Stimulated activated CD4-positive, alpha-beta T cell treated with anti-CD3 and anti-CD28 coated beads, Interleukin-15, amount 100 ng/mL, for 1 hour (primary cell): ENCODE data around the gene EHF.

Experiments
- DNase-seq, 2 donors: peaks; one replicate each; pipeline ENCODE4 v3.0.0-alpha.2; 2020; ENCODE audit warnings: low read depth in 1 of 2, low spot score in 1 of 2

The EHF gene

DNA sequence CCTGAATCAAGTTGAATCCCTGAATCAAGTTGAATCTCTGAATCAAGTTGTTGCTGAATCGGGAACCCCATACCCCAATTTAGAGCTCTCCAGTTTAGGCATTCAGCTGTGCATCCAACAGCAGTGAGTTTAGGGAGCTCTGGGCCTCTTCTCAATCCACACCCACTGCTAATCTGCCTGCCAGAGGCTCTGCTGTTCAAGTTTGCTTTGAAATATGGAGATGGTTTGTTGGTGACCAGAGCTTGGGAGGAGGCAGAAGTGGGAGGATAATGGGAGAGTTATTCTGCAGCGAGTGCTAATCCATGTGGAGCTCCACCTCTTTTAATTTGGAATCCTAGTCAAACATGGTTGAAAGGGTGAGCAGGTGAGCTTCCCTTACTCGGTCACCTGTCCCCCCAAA, 22.4 kb downstream of the EHF start:
- no peak for DNase-seq

DNA sequence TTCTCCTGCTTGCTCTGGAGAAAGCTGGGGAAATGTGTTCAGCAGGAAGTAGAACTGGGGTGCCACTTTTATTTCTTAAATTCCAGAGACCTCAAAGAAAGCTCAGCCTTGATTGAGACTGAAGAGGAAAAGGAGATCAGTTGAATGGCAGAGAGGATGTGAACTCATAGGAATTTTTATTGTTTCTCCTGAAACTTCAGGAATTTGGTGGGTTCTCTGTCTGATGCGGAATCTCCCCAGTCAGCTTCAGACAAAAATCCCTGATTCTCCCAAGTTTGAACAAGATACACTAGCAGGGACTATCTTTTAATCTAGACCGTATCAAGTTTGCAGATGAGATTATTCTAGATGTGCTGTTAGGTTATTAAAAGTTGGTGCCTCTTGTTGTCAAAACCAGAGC, 23.0 kb downstream of the EHF start:
- DNase-seq, result no peak

DNA sequence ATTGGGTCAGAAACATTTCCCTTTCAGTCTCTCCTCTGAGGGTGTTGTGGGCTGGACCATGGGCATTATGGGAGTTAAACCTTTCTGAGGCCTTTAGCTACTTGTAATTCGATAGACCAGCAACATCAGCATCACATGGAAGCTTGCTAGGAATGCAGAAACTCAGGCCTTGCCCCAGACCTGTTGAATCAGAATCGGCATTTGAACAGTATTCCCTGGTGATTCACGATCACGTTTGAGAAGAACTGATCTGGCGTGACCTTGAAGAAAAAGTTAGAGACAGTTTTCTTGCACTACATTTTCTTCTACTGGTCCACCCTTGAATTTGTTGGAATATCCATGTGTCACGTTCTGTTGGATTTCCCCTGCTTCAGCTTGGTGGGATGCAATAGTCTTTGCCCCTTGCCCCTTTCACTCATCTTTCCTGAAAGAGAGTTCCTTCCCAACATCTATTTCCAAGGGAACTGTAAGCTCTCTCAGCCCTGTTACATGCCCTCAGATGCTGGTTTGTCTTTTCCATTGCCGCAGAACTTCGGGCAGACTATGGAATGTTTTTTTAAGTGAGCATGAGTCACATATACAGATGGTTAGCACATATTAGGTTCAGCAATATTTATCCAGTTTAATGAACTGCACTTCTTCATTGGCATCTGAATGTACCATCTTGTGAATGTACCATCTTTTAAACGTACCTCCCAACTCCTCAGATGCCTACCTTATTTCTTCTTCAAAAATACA, 23.9 kb downstream of the EHF start:
- DNase-seq, result no peak

DNA sequence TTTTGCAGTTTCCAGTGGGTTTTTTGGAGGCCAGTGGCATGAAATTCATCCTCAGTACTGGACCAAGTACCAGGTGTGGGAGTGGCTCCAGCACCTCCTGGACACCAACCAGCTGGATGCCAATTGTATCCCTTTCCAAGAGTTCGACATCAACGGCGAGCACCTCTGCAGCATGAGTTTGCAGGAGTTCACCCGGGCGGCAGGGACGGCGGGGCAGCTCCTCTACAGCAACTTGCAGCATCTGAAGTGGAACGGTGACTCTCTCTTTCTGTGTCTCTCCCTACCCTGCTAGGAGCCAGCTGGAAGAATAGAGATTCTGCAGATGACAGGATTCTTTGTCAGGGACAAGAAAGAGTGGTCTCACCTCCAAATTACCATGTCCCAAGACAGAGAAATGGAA, 25.5 kb downstream of the EHF start:
- no peak for DNase-seq

DNA sequence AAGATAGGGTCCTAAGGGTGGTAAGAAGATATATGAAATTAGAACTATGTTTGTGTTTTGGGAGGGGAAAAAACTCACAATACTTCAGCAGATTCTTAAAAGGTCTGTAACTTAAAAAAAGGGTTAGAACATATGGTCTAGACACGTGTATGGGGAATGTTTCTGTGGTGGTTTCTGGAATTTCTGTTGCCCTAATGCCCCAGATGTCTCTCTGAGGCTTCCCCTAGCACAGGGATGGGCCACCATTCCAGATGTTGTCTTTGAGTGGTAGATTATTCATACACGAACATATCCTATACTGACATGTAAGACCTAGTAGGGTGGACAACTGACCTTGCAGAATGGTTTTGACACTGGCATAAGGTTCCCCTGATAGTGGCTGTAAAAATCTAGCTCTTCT, 26.2 kb downstream of the EHF start:
- DNase-seq, result no peak

DNA sequence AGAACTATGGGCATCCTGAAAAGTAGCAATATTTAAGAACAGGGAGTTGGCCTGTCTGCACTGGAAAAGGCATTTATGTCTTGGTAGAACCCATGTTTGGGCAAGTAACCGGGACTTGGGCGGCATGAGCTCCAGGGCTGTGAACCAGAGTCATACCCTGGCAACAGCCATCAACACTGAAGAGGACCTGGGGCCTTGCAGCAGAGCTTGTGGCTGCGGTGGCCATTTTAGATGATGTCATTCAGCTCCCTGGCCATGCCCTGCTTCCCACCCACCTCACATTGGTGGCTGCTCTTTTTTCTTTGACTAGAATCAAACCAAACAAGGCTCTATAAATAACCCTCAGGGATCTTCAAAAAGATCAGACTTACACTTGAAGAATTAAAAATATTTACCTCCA, 26.6 kb downstream of the EHF start:
- no peak for DNase-seq

DNA sequence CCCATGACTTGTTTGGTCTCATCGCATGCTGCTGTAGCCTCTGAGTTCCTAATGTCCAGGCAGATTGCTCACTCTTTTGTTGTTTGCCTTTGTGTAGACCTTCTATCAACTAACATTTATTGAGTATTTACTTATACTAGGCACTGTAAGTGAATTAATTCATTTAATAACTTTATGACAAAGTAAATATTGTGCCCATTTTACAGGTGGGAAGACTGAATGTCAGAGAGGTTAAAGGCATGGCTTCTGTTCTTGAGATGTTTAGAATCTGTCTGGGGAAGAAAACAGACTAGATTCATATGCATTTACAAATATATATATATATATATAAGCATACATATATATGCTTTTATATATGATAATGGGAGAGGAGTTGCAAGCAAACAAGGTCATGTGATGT, 27.1 kb downstream of the EHF start:
- no peak for DNase-seq

DNA sequence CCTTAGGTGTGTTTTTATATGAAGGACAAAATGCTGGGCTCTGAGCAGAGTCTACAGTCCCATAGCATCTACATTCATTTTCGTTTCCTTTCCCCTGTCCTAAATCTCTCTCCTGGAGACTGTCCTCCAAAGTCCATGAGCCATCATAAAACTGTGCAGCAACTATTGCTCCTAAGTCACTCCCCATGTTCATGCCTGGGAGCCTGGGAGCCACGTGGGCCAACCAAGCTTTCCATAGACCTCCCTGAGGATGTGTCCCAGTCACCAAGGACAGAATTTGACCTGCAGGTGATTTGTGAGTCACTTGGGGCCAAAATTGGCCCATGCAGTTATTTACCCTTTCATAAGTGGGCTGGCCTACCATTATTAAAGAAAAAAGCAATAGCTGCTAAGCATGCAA, 28.7 kb downstream of the EHF start:
- DNase-seq, result no peak

DNA sequence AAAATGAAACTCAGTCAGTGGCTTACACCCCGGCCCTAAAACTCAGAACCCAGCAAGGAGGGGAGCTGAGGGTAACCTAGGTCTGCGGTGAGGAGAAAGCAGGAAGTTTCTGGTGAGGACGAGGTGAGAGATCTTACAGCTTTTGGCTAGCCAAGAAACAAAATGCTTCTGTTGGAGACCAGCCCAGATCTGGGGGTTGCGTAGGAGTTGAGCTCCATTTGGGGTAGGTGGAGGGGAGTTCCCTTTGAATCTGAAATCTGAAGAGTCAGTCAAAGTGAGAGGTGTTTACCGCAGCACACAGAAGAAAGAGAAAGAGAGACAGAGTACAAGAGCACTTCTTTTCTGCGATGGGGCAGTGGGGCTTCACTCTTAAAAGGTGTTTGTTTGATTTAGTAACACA, 29.6 kb downstream of the EHF start:
- peak; percentile 14 to 49 for DNase-seq

DNA sequence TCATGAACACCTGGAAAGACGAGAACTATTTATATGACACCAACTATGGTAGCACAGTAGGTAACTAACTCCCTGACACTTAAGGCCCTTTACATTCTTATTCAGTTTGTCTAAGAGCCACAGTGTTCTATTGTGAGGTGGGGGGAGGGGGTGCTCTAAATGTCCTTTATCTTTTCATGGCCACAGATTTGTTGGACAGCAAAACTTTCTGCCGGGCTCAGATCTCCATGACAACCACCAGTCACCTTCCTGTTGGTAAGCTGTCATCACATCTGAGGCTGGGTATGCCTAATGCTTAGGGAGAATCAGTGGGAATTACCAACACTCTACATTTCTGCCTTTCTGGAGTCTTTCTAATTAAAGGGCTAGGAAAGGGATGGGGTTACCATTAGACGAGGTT, 30.7 kb downstream of the EHF start:
- no peak for DNase-seq

DNA sequence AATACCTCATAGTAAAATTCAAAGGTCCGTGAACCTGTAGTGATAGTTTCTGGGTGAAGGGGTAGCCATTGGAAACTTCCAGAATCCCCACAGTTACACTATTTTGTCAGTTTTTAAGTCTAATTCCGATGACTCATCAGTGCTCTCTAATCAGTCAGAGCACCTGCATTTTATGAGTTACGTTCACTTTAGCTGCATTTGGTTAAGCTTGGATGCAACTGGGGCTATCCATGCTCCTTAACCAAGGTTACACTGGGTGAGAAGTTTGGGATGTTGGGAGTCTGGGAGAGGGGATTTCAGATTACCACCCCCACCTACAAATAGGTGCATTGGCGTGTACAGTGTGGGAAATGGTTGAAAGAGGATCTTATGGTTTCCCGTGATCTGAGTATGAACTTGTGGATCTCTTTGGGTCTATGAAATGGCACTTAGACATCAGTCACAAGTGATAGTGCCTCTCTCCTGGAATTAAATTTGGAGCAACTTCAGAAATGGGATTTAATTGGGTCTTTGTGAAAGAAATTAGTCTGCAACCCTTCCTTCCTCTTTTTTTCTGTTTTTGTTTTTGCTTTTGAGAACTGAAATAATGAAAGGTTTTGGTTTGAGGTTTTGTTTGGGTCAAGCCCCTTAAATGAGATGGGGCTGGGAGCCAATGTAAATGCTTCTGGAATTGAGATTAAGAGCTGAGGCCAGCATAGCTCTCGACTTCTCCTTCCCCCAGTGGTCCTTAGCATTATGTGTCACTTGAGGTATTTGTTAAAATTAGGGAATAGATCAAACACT, 31.5 kb downstream of the EHF start:
- no peak for DNase-seq

DNA sequence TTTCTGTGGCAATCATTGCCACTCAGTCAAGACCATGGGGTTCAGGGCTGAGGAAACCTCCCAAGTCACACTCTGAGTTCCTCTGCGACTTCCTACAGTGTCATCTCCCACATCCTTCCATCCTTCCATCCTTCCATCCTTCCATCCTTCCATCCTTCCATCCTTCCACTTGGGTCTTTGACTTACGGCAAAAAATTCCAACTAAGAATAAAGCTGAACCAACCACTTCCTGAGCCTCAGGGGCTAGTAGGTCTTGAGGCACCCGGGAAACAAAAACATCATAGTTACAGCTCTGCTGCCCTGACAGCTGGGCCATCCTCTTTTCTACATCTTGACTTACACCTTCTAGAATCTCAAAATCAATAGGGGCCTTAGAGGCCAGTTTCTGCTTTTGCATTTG, 32.1 kb downstream of the EHF start:
- DNase-seq, result no peak

DNA sequence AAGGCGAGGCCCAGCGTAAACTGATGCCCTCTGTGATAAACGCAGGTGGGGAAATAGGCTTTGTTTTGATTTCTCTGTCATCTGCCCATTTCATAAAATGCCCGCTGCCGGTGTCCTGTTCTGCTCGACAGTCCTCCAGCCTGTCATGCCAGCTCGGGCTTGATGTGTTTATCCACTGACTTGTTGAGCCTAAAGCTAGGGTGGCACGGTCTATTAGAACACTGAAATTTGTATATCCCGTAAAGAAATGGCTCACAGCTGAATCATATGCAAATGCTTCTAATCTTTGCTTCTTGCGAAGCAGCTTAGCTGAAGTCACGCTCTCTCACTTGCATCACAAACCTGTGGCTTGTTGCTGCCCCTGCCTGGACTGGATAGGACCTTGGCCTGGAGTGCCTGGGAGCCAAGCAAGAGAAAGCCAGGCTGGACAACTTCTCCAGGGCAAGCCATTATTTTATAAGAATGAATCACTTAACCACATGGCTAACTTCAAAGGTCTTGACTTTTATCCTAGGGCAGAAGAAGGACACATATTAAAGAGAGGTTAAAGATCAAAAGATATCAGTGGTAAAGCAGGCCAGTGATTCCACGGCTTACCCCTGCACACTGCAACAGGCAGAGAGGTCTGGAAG, 33.1 kb downstream of the EHF start:
- no peak for DNase-seq

DNA sequence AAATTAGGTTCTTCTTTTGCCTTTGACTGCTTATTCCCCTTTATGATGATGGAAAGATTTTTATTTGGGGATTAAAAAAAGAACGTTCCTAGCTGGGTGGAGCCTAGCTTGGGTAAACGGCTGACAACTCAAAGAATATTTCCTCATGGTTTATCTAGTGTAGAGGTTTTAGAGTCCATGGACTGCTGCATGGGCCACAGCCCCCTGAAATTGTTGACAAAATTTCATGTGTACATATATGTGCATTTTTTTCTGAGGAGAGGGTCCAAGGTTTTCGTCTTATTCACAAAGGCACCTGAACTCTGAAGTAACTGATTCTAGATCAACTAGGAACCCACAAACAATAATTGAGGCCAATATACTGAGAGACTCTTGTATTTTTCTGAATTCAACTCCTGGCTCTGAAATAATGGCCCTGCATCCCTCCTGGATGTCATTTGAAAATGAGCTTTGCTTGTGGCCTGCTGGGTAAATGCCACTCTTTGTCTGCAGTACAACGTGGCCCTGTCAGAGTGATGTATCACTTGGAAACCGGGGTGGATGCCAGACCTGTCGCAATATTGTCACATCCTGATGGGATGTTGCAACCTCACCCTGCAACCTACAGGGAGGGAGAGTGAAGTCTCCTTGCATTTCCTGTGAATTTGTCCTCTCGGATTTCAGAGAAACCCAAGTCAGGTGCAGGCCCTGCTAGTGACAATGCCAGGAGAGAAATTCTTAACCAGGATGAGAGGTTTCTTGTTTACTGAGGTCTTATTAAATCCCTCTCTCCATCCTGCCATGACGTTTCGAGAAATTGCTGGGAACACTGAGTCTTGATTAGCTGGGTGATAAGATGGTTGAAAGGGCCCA, 33.8 kb downstream of the EHF start:
- no peak for DNase-seq

DNA sequence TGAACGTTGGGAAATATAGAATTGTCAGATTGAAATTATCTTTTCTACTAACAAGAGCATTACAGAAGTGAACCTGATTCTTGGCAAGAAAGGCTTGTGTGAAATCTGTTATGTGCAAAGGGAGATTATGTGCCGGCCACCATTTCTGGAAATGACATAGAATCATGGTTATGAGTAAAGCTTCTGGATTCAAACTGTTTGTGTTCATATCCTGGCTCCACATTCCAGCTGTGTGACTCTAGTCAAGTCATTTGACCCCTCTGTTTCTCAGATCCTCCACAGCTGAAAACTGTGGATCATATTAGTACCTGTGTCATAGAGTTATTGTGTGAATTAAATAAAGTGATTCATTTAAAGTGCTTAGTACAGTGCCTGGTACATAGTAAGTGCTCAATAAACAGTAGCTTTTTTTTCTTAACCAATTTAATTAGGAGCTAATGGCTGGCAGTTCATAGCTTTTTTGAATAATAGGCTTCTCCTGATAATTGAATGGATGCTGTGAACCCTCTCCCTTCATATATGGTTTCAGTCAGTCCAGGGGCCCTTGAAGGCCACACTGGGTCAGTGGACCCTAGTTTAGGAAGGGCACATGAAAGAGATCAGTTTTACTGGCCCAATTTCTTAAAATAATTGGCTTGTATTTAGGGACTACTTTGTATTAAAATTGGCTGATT, 34.6 kb downstream of the EHF start:
- no peak for DNase-seq

DNA sequence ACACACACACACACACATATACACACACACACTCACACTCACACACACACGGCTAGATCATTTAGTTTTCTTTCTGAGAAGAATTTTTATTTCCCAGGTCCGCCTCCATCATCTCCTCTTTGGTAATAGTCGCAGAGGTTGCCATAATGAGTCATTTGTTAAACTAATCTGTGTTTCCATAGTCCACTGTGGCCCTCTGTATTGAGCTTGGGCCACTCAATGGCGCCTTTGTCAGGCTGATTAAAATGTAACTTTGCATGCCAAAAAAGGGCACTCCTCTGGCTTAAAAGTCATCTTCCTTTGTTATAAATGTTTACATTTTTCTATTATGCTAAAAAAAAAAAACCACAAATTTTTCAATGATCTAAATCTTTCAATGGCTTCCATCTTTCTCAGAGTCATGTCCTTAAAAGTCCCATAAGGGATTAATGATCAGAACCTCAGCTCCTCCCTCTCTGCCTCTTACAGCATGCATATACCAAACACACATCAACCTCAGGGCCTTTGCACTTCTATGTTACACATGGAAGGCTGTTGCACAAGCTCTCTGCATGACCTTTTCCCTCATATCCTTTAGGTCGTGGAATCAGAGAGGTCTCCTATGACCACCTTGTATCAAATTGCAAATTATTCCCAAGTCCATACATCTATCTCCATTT, 35.3 kb downstream of the EHF start:
- no peak for DNase-seq

DNA sequence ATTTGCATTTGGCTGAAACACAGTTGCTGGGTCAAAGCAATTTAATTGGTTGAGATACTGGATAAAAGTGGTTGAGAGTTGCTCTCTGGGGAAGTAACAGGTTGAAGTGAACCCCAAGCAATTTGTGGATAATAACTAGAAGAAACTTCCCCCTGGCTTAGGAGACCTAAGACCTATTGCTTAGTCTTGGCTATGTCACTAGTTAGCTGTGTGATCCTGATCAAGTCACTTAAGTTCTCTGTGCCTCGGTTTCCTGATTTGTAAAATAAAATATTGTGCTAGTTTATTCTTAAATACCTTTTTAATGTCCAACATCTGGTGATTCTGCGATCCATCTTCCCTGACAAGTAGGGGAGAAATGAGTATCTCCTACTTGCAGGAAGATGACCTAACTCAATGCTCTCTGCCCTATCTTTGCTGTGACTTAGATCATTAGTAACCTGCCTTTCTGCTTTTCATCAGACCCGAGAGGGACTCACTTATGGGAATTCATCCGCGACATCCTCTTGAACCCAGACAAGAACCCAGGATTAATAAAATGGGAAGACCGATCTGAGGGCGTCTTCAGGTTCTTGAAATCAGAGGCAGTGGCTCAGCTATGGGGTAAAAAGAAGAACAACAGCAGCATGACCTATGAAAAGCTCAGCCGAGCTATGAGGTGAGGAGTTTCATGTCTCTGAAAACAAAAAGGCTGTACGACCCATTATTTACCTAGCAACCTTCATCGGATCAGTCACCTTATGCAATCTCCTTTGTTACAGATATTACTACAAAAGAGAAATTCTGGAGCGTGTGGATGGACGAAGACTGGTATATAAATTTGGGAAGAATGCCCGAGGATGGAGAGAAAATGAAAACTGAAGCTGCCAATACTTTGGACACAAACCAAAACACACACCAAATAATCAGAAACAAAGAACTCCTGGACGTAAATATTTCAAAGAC, 37.5 kb downstream of the EHF start:
- no peak for DNase-seq

DNA sequence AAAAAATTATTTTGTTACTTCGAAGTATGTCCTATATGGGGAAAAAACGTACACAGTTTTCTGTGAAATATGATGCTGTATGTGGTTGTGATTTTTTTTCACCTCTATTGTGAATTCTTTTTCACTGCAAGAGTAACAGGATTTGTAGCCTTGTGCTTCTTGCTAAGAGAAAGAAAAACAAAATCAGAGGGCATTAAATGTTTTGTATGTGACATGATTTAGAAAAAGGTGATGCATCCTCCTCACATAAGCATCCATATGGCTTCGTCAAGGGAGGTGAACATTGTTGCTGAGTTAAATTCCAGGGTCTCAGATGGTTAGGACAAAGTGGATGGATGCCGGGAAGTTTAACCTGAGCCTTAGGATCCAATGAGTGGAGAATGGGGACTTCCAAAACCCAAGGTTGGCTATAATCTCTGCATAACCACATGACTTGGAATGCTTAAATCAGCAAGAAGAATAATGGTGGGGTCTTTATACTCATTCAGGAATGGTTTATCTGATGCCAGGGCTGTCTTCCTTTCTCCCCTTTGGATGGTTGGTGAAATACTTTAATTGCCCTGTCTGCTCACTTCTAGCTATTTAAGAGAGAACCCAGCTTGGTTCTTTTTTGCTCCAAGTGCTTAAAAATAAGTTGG, 38.3 kb downstream of the EHF start:
- DNase-seq, result no peak
